CD4-positive, alpha-beta T cell treated with Interferon gamma for 1 hour (primary cell): ENCODE data around the gene LMF1.

Experiments
- DNase-seq: peaks from one replicate; pipeline ENCODE4 v3.0.0-alpha.2; 2020

Gene LMF1

GRCh38 chr16:1002399-1003166 lies 31.8 kb upstream of the LMF1 start:
- DNase-seq, result no peak

GRCh38 chr16:1001096-1001495 lies 30.3 kb upstream of the LMF1 start:
- no peak for DNase-seq

- no peak for DNase-seq
These were observed 29.8 kb upstream of the LMF1 start for GRCh38 chr16:1000608-1001007.

GRCh38 chr16:999677-1000076 lies 28.9 kb upstream of the LMF1 start:
- DNase-seq, result no peak

- no peak for DNase-seq
These were observed 27.8 kb upstream of the LMF1 start for GRCh38 chr16:998615-999014.

GRCh38 chr16:998211-998610 lies 27.4 kb upstream of the LMF1 start:
- no peak for DNase-seq

- DNase-seq, result peak; percentile 51
These were observed 26.8 kb upstream of the LMF1 start for GRCh38 chr16:997440-998051.

GRCh38 chr16:996681-997080 lies 25.9 kb upstream of the LMF1 start:
- DNase-seq, result peak; percentile 31

GRCh38 chr16:995783-996182 lies 25.0 kb upstream of the LMF1 start:
- DNase-seq, result no peak

- DNase-seq, result no peak
These were observed 24.3 kb upstream of the LMF1 start for GRCh38 chr16:995087-995486.

- no peak for DNase-seq
These were observed 22.9 kb upstream of the LMF1 start for GRCh38 chr16:993731-994130.

- no peak for DNase-seq
These were observed 21.0 kb upstream of the LMF1 start for GRCh38 chr16:991773-992172.

GRCh38 chr16:991345-991744 lies 20.6 kb upstream of the LMF1 start:
- no peak for DNase-seq

- no peak for DNase-seq
These were observed 19.9 kb upstream of the LMF1 start for GRCh38 chr16:990516-991291.

GRCh38 chr16:989354-989814 lies 18.6 kb upstream of the LMF1 start:
- no peak for DNase-seq

GRCh38 chr16:988471-989353 lies 17.9 kb upstream of the LMF1 start:
- no peak for DNase-seq

- no peak for DNase-seq
These were observed 17.1 kb upstream of the LMF1 start for GRCh38 chr16:987906-988305.

- DNase-seq, result no peak
These were observed 16.3 kb upstream of the LMF1 start for GRCh38 chr16:986925-987582.

- DNase-seq, result no peak
These were observed 15.6 kb upstream of the LMF1 start for GRCh38 chr16:986411-986810.

GRCh38 chr16:985646-986400 lies 15.0 kb upstream of the LMF1 start:
- no peak for DNase-seq
